GM19025 (cell line): Measurements from ENCODE around the gene ACTRT2.

Experiments used
- ATAC-seq: cut with Tn5 transposase; IDR thresholded peaks from one replicate; pipeline ENCODE4 v1.9.1; 2021; ENCODE audit warnings: mild to moderate bottlenecking, low read depth, moderate library complexity; ENCODE audit not compliant: unreplicated experiment

The ACTRT2 gene

GRCh38 chr1:3050603-3051002 is 29.3 kb downstream of the ACTRT2 start:
- no peak for ATAC-seq

- no peak for ATAC-seq
Observed at GRCh38 chr1:3051270-3052268, 30.3 kb downstream of the ACTRT2 start.

- no peak for ATAC-seq
Observed at GRCh38 chr1:3052501-3052900, 31.2 kb downstream of the ACTRT2 start.

GRCh38 chr1:3053366-3053980 is 32.2 kb downstream of the ACTRT2 start:
- ATAC-seq = no peak

- ATAC-seq = no peak
Observed at GRCh38 chr1:3053986-3054385, 32.7 kb downstream of the ACTRT2 start.

GRCh38 chr1:3054474-3054873 is 33.2 kb downstream of the ACTRT2 start:
- no peak for ATAC-seq

- ATAC-seq = no peak
Observed at GRCh38 chr1:3055051-3055450, 33.8 kb downstream of the ACTRT2 start.

GRCh38 chr1:3056641-3057040 is 35.4 kb downstream of the ACTRT2 start:
- ATAC-seq = no peak

- no peak for ATAC-seq
Observed at GRCh38 chr1:3058263-3059030, 37.2 kb downstream of the ACTRT2 start.

- ATAC-seq = no peak
Observed at GRCh38 chr1:3060127-3060526, 38.9 kb downstream of the ACTRT2 start.

- no peak for ATAC-seq
Observed at GRCh38 chr1:3060601-3061551, 39.6 kb downstream of the ACTRT2 start.

GRCh38 chr1:3061566-3061965 is 40.3 kb downstream of the ACTRT2 start:
- no peak for ATAC-seq

- no peak for ATAC-seq
Observed at GRCh38 chr1:3061981-3062615, 40.8 kb downstream of the ACTRT2 start.

- ATAC-seq = no peak
Observed at GRCh38 chr1:3062616-3063378, 41.5 kb downstream of the ACTRT2 start.

GRCh38 chr1:3063379-3064295 is 42.4 kb downstream of the ACTRT2 start:
- no peak for ATAC-seq

GRCh38 chr1:3064296-3064850 is 43.1 kb downstream of the ACTRT2 start:
- no peak for ATAC-seq

- no peak for ATAC-seq
Observed at GRCh38 chr1:3064901-3065300, 43.6 kb downstream of the ACTRT2 start.
